Epidermal melanocyte (primary cell): ENCODE data around the gene ZBTB45.
A peak's percentile ranks its signal among the peaks of the same experiment; 100 is the strongest.
"Not testable (repeated sequence)": the region's sequence is repeated elsewhere in the genome, so short reads cannot be mapped to it uniquely, and the experiment has no call there.

Experiments
- DNase-seq: peaks from one replicate; pipeline ENCODE4 v3.0.0; 2011; ENCODE audit warnings: low spot score; ENCODE audit not compliant: insufficient read length

Gene ZBTB45

DNA sequence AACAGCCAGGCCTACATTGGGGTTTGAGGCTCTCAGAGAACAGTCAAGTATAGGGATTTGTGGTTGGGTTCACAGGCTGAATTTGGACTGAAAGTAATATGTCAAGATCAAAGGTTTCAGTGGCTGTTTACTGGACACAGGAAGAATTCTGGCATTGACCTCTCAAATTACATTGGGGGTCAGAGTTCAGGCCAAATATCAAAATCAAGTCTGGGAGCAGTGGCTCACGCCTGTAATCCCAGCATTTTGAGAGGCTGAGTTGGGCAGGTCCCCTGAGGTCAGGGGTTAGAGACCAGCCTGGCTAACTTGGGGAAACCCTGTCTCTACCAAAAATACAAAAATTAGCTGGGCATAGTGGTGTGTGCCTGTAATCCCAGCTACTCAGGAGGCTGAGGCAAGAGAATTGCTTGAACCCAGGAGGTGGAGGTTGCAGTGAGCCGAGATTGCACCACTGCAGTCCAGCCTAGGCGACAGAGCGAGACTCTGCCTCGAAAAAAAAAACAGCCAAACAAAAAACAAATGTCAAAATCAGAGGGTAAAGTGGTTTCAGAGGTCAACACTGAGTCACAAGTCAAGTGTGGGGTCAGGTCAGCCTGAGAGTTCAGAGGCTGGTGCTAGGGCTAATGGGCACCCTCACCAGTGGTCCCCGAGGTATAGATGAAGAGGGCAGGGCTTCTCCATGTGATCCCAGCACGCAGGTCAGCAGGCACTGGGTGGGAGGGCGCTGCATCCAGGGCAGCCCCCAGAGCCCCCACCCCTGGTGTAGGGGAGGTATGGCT lies 9.3 kb downstream of the ZBTB45 start:
- no peak for DNase-seq

DNA sequence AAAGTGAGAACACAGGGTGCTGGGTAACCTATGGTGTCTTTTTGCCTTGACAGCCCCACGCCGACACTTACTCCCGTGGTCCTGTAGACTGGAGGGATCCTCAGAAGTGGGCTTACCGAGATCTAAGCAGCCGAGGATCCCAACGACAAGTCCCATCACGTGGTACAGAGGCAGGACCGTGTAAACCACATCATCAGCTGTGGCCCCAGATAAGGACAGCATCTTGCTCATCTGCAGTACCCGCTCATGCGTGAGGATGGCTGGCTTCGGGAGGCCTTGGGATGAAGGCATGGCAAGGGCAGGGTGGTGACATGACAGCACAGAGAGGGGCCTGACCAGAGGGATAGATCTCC lies 9.9 kb downstream of the ZBTB45 start:
- no peak for DNase-seq

DNA sequence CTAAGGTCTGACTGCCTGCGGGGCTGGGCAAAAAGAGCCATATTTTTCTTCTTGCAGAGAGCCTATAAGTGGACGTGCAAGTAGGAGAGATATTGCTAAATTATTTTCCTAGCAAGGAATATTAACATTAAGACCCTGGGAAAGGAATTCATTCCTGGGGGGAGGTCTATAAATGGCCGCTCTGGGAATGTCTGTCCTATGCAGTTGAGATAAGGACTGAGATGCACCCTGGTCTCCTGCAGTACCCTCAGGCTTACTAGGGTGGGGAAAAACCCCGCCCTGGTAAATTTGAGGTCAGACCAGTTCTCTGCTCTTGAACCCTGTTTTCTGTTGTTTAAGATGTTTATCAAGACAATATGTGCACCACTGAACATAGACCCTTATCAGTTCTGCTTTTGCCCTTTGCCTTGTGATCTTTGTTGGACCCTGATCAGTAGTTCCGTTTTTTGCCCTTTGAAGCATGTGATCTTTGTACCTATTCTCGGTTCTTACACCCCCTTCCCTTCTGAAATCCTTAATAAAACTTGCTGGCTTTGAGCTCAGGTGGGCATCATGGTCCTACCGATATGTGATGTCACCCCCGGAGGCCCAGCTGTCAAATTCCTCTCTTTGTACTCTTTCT lies 11.9 kb downstream of the ZBTB45 start:
- not testable (repeated sequence) for DNase-seq

DNA sequence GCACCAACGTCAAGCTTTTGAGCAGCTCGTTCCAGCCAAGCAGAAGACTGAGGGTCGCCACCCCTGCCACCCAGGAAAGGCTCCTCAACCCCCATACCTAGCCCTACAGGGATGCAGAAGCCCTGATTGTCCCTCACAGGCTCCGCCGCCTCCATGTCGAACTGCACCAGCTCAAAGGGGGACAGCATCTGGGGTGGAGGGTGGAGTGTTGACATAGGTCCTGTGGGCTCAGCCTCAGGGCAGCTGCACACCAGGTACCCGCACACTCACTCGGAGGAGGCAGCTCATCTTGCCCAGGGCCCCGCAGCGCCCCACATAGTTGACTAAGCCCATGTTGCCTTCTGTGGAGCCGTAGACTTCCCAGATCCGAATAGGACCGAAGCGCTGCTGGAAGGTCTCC lies 19.4 kb downstream of the ZBTB45 start:
- no peak for DNase-seq

DNA sequence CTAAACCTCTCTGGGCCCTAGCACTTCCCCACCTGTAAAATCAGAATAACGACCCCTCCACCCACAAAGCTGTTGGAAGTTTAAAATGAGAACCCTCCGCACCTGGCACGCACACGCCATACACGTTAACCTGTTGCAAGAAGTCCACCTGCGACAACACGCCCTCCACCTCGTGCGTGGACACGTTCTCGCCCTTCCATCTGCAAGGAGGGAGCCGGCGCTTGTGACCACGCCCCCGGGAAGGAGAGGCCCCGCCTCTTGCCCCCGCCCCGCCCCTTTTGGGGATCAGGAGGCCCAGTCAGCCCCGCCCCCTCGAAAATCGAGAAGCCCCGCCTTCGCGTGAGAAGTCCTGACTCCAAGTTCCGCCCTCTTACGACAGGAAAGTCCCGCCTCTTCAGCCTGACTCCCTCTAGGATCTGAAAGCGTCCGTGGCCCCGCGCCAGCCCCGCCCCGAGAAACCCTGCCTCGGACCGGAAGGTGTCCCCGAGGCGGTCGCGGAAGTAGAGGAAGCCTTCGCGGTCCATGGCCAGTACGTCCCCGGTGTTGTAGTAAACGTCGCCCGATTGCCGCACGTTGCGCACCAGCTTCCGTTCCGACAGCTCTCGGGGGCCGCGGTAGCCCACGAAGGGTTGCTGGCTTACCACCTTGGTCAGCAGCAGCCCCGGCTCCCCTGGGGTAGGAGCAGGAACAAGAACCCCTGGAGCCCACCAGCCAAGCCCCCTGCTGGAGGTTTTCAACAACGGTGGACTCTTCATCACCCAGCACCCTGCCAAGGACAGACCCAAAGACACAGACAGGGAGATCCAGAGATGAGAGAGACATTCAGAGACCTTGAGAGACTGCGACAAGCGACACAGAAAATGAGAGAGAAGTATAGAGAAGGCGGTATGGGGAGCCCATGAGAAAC lies 20.3 kb downstream of the ZBTB45 start:
- DNase-seq = peak; percentile 96

DNA sequence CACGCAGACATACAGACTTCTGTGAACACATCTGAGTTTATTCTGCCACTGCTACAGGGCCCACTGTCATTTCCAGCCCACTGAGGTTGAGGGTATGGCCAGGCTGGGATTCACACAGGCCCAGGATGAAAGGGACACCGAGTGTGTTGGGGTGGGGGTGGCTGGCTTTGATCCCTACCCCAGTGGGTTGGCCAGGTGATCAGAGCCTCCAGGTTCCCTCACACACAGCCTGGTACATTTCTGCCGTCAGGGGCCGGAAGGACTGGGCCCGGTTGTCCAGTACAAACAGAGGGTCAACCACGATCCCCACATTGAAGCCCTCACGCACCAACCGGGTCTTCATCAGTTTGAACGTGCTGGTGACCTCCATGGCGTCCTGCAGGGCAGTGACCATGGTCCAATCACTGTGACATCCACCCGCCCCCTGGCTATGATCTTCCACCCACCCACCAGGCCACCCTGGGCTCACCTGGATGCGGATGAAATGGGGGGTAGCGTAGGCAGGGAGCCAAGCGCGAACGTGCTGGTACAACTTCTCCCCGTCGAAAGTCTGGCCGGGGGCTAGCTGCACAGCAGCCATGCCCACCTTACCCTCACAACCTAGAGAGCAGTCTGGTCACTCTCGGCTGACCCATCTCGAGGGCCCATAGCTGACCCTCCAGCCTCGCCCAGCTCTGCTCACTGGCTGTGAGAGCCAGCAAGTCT lies 21.1 kb downstream of the ZBTB45 start:
- DNase-seq = no peak

DNA sequence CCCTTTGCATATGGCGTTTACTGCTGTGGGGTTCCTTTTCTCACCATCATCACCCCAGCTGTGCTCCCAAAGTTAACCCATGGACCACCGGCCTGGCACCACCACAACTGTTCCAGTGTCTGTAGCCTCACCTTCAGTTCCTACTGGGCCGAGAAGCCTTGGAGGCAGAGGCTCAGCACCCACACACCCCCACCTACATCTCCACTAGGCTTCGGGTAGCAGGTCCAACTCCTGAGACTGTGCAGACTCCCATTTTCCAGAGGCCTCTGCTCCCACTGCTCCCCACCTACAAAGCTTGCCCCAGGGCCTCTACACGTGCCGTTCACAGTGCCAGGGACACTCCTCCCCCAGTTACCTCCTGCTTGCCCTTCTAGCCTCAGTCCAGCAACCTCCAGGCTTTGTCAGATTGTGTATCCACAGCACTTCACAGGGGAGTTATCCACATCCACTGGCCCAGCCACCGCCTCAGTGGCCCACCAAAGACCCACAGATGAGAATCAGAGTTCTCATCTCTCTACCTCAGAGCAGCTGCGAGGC lies 21.9 kb downstream of the ZBTB45 start:
- no peak for DNase-seq

DNA sequence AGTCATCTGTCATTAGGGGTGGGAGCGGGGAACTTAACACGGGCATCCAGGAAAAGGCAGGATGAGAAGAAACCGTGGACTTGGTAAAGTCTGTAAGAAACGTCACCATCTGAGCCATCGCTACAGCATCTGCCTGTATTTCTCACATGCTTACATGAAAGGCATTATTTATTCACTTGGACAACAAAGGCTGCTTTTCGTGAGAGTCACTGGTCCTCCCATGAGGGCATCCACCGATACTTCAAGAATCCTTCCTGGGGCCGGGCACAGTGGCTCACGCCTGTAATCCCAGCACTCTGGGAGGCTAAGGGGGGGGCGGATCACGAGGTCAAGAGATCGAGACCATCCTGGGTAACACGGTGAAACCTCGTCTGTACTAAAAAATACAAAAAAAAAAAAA lies 27.3 kb downstream of the ZBTB45 start:
- no peak for DNase-seq

DNA sequence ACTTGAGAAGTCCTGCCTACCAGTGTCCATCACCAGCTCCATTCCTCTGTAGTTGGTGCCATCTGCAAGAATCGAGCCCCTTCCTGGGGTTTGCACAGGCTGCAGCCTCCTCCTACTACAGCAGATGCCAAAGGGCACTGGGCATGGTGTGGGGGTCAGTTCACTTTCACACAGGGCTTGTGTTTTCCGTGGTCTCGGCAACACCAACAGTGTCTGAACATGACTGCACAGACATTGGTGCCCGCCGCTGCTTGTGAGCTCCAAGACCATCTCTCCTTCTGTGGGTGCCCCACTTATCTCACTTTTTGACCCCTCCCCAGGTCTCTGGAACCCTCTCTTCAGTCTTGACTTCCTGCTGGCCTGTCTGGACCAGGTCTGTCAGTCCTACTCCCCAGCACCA lies 28.2 kb downstream of the ZBTB45 start:
- no peak for DNase-seq

DNA sequence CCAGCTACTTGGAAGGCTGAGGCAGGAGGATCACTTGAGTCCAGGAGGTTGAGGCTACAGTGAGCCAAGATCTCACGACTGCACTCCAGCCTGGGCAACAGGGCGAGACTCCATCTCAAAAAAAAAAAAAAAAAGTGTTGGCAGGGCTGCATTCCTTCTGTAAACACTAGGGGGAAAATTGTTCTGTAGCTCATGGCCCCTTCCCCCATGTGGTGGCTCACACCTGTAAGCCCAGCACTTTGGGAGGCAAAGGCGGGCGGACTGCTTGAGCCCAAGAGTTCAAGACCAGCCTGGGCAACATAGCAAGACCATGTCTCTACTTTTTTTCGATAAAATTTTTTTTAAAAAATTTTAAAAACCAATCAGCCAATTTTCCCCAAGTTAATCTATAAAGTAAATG lies 35.3 kb downstream of the ZBTB45 start:
- not testable (repeated sequence) for DNase-seq

DNA sequence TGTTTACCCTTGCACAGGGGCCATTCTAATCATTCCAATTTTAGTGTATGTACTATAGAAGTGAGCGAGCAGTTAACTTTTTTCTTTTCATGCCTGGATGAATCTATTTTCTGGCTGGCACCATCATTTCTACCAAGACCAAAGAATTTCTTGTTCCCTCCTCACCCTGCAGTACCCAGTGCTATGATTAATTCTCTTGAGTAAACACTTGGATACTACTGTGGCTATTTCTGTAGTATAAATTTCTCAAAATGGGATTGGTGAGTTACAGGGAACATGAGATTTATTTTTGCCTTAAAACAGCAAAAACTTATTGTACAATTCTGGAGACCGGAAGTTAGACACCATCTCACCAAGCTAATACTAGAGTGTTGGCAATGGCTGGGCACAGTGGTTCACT lies 35.8 kb downstream of the ZBTB45 start:
- DNase-seq = no peak

DNA sequence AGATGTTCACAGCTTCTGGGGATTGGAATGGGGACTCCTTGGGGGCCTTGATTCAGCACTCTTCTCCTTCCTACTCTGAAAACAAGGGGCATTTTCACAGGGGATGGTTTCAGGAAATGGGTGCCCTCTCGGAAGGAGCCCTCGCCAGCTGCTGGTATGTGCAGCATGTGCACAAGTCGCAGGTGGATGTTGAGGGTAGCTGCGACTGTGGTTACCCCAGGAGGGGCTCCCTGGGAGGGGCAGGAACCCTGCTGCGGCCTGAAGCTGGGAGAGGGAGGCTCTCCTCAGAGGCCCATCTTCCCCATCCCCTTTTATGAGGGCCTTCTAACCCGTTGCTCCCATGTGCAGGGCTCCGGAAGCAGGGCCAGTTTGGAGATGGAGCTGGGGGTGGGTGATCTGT lies 37.2 kb downstream of the ZBTB45 start:
- no peak for DNase-seq

DNA sequence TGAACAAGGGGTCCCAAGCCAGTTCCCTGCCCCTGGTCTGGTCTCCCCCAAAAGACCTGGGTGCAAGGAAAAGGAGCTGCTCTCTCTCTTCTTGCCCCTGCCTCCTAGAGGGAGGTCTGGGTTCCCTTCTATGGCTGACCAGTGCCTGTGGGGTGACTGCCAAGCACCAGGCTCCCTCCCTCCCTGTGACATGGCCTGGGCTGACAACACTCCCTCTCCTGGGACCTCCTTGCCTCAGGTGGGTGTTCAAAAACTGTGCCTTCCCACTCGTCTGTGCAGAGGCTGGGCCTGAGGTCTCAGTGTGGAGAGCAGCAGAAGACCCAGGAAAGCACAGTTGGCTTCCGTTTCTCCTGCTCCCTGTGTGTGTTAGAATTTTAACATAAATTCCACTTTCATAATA lies 38.8 kb downstream of the ZBTB45 start:
- DNase-seq = no peak

DNA sequence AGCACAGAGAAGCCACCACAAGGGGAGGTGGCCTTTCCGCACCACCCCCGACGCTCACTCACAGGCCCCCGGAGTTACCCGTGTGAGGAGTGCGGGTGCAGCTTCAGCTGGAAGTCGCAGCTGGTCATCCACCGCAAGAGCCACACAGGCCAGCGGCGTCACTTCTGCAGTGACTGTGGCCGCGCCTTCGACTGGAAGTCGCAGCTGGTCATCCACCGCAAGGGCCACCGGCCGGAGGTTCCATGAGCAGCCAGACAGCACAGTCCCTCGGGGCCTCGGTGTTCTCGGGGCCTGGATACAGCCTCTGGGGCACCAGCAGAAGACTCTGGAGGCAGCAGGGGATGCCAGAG lies 39.2 kb downstream of the ZBTB45 start:
- no peak for DNase-seq

DNA sequence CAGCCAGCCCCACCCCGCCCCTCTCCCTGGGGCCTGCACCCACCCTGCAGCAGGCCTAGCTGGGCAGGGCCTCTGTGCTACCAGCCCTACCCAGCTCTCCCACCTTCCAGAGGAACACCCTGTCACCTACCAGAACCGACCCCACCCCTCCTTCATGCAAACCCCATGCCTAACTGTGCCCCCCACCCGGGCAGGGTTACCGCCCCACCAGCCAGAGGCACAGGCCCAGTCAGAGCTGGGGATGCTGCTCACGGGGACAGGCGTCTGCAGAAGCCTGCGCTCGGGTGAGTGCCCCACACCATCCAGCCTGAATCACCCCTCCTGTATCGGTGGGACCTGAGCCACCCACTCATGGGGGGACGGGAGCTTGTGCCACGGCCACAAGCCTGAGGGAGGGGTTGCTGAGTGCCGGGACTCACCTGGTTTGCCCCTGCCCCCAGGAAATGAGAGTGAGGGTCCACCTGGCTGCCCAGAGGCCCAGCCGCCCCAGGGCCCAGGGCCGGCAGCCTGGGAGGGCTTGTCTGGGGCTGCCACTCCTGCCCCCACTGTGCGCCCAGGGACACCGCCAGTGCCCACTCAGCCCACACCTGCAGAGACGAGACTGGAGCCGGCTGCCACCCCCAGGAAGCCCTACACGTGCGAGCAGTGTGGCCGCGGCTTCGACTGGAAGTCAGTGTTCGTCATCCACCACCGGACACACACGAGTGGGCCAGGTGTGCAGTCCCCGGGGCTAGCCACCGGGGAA lies 39.7 kb downstream of the ZBTB45 start:
- no peak for DNase-seq

DNA sequence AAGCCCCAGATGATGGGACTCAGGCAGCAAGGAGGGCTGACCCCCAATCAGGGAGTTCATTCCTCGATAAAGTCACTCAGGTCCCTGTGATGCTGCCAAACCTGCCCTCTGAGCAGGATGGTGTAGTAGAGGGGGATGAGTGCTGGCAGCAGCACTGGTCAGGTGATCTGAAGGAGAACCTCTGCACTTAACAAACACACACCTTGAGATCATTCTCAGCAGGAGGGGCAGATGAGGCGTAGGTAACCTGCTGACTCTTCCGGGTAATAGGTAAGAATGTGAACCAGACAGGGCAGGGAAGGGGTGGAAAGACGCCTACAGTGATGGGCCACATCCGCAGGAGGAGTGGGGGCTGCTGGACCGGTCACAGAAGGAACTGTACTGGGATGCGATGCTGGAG lies 40.3 kb downstream of the ZBTB45 start:
- DNase-seq = no peak

DNA sequence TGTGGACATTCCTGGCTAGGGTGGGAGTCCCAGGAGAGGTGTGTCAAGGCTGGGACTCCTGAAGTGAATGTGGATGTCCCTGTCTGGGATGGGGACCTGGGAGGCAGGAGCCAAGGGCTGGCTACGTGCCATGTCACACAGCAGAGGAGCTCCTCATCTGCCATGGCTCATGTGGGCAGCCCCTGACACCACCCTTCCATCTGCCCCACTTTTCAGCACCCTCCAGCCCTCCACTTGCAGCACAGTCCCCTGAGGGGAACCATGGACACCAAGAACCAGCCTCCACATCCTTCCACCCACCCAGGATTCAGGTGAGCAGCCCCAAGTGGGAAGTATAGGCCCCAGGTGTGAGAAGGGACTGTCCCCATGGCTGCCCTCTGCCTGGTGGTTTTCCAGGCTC lies 41.7 kb downstream of the ZBTB45 start:
- no peak for DNase-seq

DNA sequence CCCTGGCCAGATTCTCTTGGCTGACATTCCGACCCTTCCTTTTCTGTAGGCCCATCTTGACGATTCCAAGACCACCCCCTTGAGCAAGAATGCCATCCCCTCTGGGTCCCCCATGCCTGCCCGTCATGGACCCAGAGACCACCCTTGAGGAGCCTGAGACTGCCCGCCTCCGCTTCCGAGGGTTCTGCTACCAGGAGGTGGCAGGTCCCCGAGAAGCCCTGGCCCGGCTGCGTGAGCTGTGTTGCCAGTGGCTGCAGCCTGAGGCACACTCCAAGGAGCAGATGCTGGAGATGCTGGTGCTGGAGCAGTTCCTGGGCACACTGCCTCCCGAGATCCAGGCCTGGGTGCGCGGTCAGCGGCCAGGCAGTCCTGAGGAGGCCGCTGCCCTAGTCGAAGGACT lies 42.5 kb downstream of the ZBTB45 start:
- no peak for DNase-seq

DNA sequence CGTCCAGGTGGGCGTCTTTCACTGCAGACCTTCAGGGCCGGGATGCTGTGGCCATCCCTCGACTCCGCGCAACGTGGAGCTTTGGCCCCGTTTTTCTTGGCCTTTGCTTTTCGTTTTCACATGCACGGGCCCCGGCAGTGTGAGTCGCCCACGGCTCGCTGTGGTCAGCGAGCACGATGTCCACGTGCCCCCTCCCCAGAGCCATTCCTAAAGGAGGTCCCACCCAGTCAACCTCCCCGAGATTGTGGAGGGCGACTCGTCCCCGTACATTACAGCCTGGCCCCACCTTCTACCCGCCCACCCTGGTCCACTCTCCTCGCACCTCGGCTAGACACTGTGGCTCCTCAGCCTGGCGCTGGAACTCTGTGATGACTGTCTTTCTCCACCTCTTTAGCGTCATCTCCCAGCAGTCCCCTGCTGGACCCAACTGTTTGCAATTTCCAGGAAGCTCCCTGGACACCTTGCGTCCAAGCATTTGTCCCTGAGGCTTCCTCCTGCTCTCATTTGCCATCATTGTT lies 43.1 kb downstream of the ZBTB45 start:
- DNase-seq = no peak

DNA sequence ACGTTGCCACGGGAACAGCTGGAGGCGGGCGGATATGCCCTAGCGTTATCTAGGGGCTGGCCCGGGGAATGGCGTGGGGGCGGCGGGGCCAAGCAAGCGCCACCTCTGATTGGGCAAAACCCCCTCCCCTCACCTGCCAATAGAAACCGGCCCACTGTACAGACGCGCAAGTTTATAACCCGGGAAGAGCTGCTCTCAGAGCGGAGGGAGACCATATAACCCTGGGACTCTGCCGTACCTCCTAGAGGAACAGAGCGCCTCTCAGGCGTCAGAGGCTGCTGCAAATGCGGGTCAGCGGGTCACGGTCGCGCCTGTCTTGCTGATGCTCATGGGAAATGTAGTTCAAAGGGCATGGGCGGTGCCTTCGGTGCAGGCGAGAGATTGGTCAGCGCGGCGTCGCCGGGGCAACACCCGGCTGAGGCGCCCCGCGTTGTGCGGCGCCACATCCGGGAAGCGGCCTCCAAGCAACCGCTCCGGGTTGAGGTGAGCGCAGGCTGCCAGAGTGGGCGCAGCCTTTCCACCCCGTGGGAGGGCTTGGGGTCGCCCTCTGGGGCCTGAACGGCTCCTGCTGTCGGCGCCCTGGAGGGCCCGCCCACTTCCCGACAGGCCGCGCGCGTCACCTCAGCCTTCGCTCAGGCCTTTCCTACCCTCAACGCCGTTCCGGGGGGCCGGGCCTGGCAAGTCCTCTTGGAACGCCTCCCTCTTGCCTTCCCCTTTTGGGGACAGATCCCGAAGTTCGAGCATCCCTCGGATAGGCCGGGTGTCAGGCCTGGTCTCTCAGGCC lies 43.7 kb downstream of the ZBTB45 start, which contains the start of gene ZNF446:
TSS of gene ZNF446 (plus strand) at position 639 of the 784 bp plus-strand sequence. CDS start 867 bp downstream, outside the sequence.
- DNase-seq = peak; percentile 96
